HG02852 (cell line): ENCODE measurements around the gene SOCS1.

Experiments used
- ATAC-seq: cut with Tn5 transposase; IDR thresholded peaks from one replicate; pipeline ENCODE4 v1.9.1; 2021; ENCODE audit warnings: mild to moderate bottlenecking, moderate library complexity; ENCODE audit not compliant: unreplicated experiment

SOCS1 gene

DNA sequence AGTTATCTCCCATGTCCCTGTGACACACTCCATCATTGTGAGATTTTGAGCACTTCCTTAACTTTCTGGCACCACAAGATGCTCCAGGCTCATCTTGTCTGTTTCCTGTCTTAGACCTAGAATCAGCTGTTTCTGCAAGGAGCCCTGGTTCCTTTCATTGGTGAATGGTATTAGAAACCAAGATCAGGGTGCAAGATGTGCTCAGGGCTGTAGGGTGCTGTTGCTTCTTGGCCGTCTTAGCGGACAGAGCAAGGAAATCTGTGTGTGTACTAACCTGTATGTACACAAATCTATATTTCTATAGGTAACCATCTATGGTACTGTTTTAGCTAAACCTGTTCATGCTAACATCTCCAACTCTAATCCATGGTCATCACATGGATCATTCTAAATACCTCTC, 33.2 kb upstream of the SOCS1 start:
- ATAC-seq: no peak

GRCh38 chr16:11285842-11286241, 29.8 kb upstream of the SOCS1 start:
- ATAC-seq: no peak

GRCh38 chr16:11283820-11284248, 27.8 kb upstream of the SOCS1 start:
- no peak for ATAC-seq

- no peak for ATAC-seq
Observed at GRCh38 chr16:11280616-11281522, 24.9 kb upstream of the SOCS1 start, which contains the start of gene PRM1. PRM1 (minus strand) TSS chr16:11281330; CDS start chr16:11281238, 92 bp downstream.

DNA sequence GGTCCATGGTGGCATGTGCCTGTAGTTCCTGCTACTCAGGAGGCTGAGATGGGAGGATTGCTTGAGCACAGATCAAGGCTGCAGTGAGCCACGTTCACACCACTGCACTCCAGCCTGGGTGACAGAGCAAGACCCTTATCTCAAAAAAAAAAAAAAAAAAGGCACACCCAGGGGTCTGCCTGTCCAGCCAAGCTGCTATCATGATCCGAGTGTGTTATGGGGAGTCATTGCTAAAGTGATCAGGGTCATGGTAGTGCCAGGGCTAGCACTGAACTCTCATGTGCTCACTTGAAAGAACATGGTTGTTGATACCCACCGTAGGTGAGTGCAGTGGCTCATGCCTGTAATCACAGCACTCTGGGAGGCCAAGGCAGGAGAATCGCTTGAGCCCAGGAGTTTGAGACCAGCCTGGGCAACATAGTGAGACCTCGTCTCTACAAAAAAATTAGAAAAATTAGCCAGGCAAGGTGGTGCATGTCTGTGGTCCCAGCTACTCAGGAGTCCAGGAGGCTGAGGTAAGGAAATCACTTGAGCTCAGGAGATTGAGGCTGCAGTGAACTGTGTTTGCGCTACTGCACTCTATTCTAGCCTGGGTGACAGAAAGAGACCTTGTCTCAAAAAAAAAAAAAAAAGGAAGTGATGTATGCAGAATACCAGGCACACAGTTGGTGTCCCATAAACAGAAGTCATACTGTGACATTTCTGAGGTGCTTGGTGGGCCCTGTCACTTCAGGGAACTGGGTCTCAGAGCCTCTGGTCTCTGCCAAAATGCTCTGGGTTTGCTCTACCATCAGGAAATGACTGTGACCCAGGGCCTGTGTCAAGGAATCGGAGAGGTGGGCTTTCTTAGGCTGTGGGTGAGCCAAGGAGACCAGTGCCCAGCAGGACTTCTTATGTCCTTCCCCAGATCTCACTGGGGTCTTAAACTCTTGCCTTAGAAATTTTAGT, 23.0 kb upstream of the SOCS1 start:
- ATAC-seq: no peak

DNA sequence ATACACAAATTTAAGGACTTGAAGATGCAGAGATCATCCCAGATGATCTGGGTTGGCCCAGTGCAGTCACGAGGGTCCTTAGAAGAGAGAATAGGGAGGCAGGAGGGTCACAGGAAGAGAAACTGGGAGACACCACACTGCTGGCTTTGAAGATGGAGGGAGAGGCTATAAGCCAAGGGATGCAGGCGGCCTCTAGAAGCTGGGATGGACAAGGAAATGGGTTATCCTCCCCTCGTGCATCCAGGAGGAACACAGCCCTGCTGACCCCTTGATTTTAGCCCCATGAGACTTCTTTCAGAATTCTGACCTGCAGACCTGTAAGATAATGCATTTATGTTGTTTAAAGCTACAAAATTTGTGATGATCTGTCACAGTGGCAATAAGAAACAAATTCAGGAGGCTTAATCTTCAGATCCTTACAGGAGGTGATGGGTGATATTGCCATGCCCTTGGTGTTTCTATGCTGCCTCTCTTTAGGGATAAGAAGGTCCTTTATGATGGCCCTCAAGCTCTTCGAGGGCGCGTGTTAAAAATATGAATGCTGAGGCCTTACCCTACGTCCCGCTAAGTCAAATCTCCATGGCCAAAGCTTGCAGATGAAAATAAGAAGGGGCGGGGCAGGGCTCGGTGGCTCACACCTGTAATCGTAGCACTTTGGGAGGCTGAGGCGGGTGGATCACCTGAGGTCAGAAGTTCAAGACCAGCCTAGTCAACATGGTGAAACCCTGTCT, 21.8 kb upstream of the SOCS1 start:
- no peak for ATAC-seq

DNA sequence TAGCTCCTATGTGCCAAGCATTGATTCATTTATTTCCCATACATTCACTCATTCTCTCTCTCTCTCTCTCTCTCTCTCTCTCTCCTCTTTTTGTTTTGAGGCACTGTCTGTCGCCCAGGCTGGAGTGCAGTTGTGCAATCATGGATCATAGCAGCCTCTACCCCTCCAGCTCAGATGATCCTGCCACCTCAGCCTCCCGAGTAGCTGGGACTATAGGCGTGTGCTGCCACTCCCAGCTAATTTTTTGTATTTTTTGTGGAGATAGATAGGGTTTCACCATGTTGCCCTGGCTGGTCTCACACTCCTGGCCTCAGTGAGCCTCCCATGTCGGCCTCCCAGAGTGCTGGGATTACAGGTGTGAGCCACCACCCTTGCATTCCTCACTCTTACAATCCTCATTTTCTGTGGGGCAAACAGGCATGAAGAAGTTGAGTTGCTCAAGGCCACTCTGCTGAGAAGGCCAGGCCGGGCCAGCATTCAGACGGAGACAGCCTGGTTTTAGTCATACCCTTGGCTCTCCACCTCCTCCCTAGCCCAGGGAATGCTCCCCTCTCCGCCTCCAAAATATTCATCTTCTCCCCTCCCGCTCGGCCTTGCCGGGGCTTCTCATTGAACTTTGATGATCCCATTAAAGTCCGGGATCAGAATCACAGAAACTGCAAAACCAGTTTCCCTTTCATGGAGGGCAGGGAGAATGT, 21.0 kb upstream of the SOCS1 start:
- ATAC-seq: no peak

- no peak for ATAC-seq
Observed at GRCh38 chr16:11276143-11276895, 20.3 kb upstream of the SOCS1 start, which contains the start of gene PRM2. PRM2 (minus strand) TSS chr16:11276480; CDS start chr16:11276370, 110 bp downstream.

- no peak for ATAC-seq
Observed at GRCh38 chr16:11274964-11275363, 19.0 kb upstream of the SOCS1 start.

- ATAC-seq: no peak
Observed at GRCh38 chr16:11273721-11274324, 17.8 kb upstream of the SOCS1 start.

- ATAC-seq: no peak
Observed at GRCh38 chr16:11272921-11273720, 17.1 kb upstream of the SOCS1 start, which contains the start of gene PRM3. PRM3 (minus strand) TSS chr16:11273629; CDS start chr16:11273595, 34 bp downstream.

DNA sequence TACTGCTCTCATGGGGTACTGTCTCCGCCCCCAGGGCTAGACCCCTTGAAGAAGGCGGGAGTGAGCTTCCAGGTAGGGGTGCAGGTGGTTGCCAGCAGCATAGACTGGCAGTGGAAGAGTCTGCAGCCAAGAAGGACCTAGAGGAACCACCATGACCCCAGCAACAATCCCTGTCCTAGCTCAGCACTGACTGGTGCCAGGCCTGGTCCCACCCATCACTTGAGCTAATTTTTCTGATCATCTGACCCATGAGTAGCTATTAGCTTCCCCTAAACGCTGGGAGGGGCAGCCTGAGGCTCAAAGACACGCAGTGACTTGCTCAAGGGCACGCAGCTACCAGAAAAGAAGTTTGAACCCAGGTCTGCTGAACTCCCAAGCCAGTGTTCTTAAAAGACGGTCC, 16.5 kb upstream of the SOCS1 start:
- no peak for ATAC-seq

- ATAC-seq: no peak
Observed at GRCh38 chr16:11271610-11272009, 15.6 kb upstream of the SOCS1 start.

- no peak for ATAC-seq
Observed at GRCh38 chr16:11270602-11271162, 14.7 kb upstream of the SOCS1 start.

- ATAC-seq: no peak
Observed at GRCh38 chr16:11268921-11269375, 12.9 kb upstream of the SOCS1 start, which contains the start of gene TNP2. TNP2 (minus strand) TSS chr16:11269325; CDS start chr16:11269262, 63 bp downstream.

DNA sequence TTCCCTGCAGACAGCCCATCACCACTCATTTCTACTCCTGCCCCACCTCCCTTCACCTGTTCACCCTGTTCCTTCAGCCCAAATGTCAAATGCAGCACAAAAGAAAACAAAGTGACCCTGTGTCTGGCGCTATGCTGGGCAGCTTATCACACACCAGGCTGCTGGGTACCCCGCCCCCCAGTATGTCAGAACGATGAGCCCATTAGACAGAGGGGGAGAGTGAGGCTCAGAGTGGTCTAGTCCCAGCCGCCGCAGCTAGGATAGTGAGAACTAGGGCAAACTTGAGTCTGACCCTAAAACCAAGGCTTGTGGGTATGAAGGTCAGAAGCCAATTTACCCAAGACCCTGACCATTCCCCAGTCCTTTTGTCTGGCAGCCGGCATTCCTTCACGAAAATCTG, 9.1 kb upstream of the SOCS1 start:
- ATAC-seq: no peak

- no peak for ATAC-seq
Observed at GRCh38 chr16:11264155-11264832, 8.3 kb upstream of the SOCS1 start.
